Measurements from ENCODE around the gene TLCD3A.
"Not testable (repeated sequence)": the region's sequence is repeated elsewhere in the genome, so short reads cannot be mapped to it uniquely, and the experiment has no call there.

TLCD3A gene

GRCh38 chr17:789160-789840, 56.9 kb downstream of the TLCD3A start:
- no peak overlapping the region for H3K4me3 ChIP-seq (ENCODE audit: low read depth, low read length)
- H2AFZ ChIP-seq (ENCODE audit: low read length, unreplicated experiment), result no peak overlapping the region
- H3K79me2 ChIP-seq (ENCODE audit: control insufficient read depth, insufficient read depth, low read length, unreplicated experiment), result peaks cover 12% of the 10 kb centered on the region
- peaks cover 26% of the 10 kb centered on the region for H3K36me3 ChIP-seq (ENCODE audit: insufficient read depth, low read length)
- no peak overlapping the region for H3K27ac ChIP-seq (ENCODE audit: low read depth, low read length)
- H3K4me1 ChIP-seq (ENCODE audit: control insufficient read depth, insufficient read depth, low read length, unreplicated experiment), result peaks cover under 1% of the 10 kb centered on the region
- no peaks in the 10 kb centered on the region for H3K27me3 ChIP-seq (ENCODE audit: insufficient read depth, low read length)

GRCh38 chr17:789931-790873, 57.8 kb downstream of the TLCD3A start:
- H3K27ac ChIP-seq (ENCODE audit: low read depth, low read length); H3K4me1 ChIP-seq (ENCODE audit: control insufficient read depth, insufficient read depth, low read length, unreplicated experiment); H3K4me3 ChIP-seq (ENCODE audit: low read depth, low read length); H2AFZ ChIP-seq (ENCODE audit: low read length, unreplicated experiment); H3K79me2 ChIP-seq (ENCODE audit: control insufficient read depth, insufficient read depth, low read length, unreplicated experiment); H3K27me3 ChIP-seq (ENCODE audit: insufficient read depth, low read length): not testable (repeated sequence)
- peaks cover 26% of the 10 kb centered on the region for H3K36me3 ChIP-seq (ENCODE audit: insufficient read depth, low read length)

- H3K4me1 ChIP-seq (ENCODE audit: control insufficient read depth, insufficient read depth, low read length, unreplicated experiment); H3K4me3 ChIP-seq (ENCODE audit: low read depth, low read length); H3K27ac ChIP-seq (ENCODE audit: low read depth, low read length); H3K27me3 ChIP-seq (ENCODE audit: insufficient read depth, low read length); H3K79me2 ChIP-seq (ENCODE audit: control insufficient read depth, insufficient read depth, low read length, unreplicated experiment); H2AFZ ChIP-seq (ENCODE audit: low read length, unreplicated experiment): not testable (repeated sequence)
- H3K36me3 ChIP-seq (ENCODE audit: insufficient read depth, low read length), result peaks cover 26% of the 10 kb centered on the region
Measured at GRCh38 chr17:790874-791247, 58.5 kb downstream of the TLCD3A start.

- H3K4me3 ChIP-seq (ENCODE audit: low read depth, low read length), result no peak overlapping the region
- no peak overlapping the region for H3K27ac ChIP-seq (ENCODE audit: low read depth, low read length)
- peaks cover 26% of the 10 kb centered on the region for H3K36me3 ChIP-seq (ENCODE audit: insufficient read depth, low read length)
- H3K4me1 ChIP-seq (ENCODE audit: control insufficient read depth, insufficient read depth, low read length, unreplicated experiment), result peaks cover 5% of the 10 kb centered on the region
- H3K79me2 ChIP-seq (ENCODE audit: control insufficient read depth, insufficient read depth, low read length, unreplicated experiment), result no peaks in the 10 kb centered on the region
- H2AFZ ChIP-seq (ENCODE audit: low read length, unreplicated experiment), result no peak overlapping the region
- H3K27me3 ChIP-seq (ENCODE audit: insufficient read depth, low read length), result no peaks in the 10 kb centered on the region
Measured at GRCh38 chr17:791829-792228, 59.4 kb downstream of the TLCD3A start.

- peaks cover 5% of the 10 kb centered on the region for H3K4me1 ChIP-seq (ENCODE audit: control insufficient read depth, insufficient read depth, low read length, unreplicated experiment)
- no peak overlapping the region for H3K27ac ChIP-seq (ENCODE audit: low read depth, low read length)
- no peak overlapping the region for H2AFZ ChIP-seq (ENCODE audit: low read length, unreplicated experiment)
- no peaks in the 10 kb centered on the region for H3K79me2 ChIP-seq (ENCODE audit: control insufficient read depth, insufficient read depth, low read length, unreplicated experiment)
- peaks cover 26% of the 10 kb centered on the region for H3K36me3 ChIP-seq (ENCODE audit: insufficient read depth, low read length)
- no peaks in the 10 kb centered on the region for H3K27me3 ChIP-seq (ENCODE audit: insufficient read depth, low read length)
- no peak overlapping the region for H3K4me3 ChIP-seq (ENCODE audit: low read depth, low read length)
Measured at GRCh38 chr17:792277-792676, 59.9 kb downstream of the TLCD3A start.
